ENCODE measurements around the gene MSANTD2.
A peak's percentile ranks its signal among the peaks of the same experiment; 100 is the strongest.

Gene MSANTD2

DNA sequence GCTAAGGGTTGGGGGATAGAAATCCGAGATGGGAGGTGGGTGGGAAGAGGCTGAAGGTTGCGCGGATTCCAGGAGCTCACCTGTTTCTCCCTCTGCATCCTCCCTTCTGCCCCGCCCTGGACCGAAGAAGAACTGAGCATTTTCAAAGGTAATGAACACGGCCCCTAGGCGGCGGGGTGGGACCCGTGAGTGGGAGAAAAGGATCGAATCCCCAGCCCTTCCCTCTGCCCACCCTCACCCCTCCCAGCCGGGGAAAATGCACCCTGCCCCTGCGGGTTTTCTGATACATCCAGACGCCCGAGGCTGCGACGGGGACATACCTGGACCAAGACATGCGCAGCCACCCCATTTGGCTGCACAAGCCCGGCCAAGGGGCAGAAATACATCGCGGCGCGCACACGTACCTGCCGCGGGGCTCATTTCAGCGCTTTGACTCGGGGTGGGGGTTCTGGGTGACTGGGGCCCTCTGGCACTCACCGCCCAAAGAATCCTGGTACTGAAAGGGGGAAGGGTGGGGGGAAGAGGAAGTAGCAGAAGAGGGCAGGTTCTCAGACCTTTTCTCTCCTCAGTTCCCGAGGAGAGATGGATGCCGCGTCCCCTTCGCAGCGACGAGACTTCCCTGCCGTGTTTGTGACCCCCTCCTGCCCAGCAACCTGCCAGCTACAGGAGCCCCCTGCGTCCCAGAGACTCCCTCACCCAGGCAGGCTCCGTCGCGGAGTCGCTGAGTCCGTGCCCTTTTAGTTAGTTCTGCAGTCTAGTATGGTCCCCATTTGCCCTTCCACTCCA, 54.2 kb downstream of the MSANTD2 start:
- Mint-ChIP-seq H3K27ac (peak overlapping the region; percentile 88), H3K27me3 (no peaks in the 10 kb centered on the region)

DNA sequence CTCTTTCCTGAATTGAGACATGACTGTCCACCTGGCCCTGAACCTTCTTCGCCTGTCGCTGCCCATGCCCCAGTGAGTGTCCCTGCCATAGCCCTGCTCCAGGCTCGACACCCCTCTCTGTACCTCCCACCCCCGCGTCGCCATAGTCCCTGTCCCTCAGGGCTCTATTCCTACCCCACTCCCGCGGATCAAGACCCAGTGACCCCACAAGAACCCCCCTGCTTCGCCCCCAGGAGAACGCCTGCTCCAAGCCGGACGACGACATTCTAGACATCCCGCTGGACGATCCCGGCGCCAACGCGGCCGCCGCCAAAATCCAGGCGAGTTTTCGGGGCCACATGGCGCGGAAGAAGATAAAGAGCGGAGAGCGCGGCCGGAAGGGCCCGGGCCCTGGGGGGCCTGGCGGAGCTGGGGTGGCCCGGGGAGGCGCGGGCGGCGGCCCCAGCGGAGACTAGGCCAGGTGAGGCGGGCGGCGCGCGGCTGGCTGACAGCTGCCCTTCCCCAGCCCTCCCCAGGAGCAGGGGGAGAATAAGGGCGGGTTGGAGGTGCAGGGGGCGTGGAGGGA, 54.9 kb downstream of the MSANTD2 start:
- no peaks in the 10 kb centered on the region for H3K27me3 Mint-ChIP-seq
- no peaks in the 10 kb centered on the region for H3K36me3 Mint-ChIP-seq
- H3K4me3 Mint-ChIP-seq, result peak overlapping the region; percentile 53
- no peak overlapping the region for H3K27ac Mint-ChIP-seq
- H3K9me3 Mint-ChIP-seq (ENCODE audit: low read depth), result no peaks in the 10 kb centered on the region
- H3K4me1 Mint-ChIP-seq (ENCODE audit: low read depth), result peaks cover 23% of the 10 kb centered on the region

More for the DNA sequence above, 54.2 kb downstream of the MSANTD2 start:
- Mint-ChIP-seq H3K4me3 (peak overlapping the region; percentile 98), H3K4me1 (ENCODE audit: low read depth) (peaks cover 18% of the 10 kb centered on the region), H3K36me3 (no peaks in the 10 kb centered on the region), H3K9me3 (ENCODE audit: low read depth) (no peaks in the 10 kb centered on the region)

DNA sequence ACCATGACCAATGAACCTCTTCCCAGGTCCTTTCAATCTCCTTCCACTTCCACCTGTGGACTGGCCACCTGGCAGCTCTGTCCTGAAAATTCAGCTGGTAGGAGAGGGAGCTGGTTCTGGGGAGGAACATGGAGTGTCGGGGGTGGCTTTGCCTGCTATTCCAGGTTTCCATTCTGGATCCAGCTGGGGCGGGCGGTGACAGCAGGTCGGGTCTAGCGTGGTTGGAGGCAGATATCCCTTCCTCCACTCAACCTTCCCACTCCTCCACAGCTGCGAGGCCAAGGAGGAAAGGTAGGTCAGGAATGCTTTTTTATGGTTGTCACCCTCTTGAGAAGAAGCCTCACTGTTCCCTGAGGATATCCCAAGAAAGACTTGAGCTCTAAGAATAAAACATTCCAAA, 57.2 kb downstream of the MSANTD2 start:
- H3K4me3 Mint-ChIP-seq, result no peak overlapping the region
- H3K27ac Mint-ChIP-seq, result no peak overlapping the region
- H3K9me3 Mint-ChIP-seq (ENCODE audit: low read depth), result no peaks in the 10 kb centered on the region
- H3K36me3 Mint-ChIP-seq, result no peaks in the 10 kb centered on the region
- H3K4me1 Mint-ChIP-seq (ENCODE audit: low read depth), result peaks cover 30% of the 10 kb centered on the region
- H3K27me3 Mint-ChIP-seq, result no peaks in the 10 kb centered on the region

DNA sequence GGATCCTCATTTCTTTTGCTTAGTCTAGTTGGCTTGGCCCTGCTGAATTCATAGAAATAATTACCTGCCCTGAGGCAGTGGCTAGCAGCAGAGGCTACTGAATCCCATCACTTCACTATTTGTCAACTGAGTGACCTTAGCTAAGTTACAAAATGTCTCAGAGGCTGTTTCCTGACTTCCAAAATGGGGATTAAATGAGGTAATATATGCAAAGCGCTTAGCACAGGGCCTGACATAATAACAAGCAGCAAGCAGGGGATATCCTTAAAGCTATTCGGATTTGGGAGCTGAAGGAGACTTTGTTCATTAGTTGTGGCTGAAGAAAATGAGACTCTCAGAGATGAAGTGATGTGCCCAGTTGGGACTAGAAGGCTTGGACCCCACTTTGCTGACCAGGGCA, 57.7 kb downstream of the MSANTD2 start:
- no peaks in the 10 kb centered on the region for H3K36me3 Mint-ChIP-seq
- no peak overlapping the region for H3K4me3 Mint-ChIP-seq
- no peaks in the 10 kb centered on the region for H3K9me3 Mint-ChIP-seq (ENCODE audit: low read depth)
- H3K27ac Mint-ChIP-seq, result no peak overlapping the region
- H3K27me3 Mint-ChIP-seq, result no peaks in the 10 kb centered on the region
- peaks cover 30% of the 10 kb centered on the region for H3K4me1 Mint-ChIP-seq (ENCODE audit: low read depth)

DNA sequence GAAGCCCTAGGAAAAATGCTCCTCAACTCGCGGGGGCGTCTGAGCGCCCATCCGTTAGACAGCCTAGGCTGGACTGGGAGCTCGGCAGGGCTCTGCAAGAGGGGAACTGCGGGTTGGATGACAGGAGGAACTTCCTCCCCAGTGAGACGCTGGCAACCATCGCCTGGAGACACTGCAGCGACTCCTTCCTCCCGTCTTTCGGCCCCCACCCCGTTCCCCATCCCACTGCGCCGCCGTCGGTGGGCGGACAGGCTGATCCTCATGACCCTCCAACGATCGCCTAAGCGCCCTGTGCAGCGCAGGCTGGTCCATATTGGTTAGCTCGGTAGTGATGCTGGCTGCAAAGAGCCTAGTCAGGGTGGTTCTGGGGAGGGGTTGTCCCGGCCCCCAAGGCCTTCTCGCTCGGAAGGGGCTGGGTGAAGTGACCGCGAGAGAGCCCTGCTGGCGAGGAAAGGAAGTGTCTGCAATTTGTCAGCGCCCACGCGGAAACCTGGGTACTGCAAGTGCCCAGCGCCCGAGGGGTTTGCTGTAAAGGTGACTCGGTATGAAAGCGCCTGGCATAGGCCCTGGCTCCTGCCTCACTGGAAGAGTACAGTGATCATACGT, 59.8 kb downstream of the MSANTD2 start:
- H3K9me3 Mint-ChIP-seq (ENCODE audit: low read depth), result no peaks in the 10 kb centered on the region
- H3K4me1 Mint-ChIP-seq (ENCODE audit: low read depth), result peaks cover 23% of the 10 kb centered on the region
- no peaks in the 10 kb centered on the region for H3K36me3 Mint-ChIP-seq
- H3K27me3 Mint-ChIP-seq, result no peaks in the 10 kb centered on the region
- H3K4me3 Mint-ChIP-seq, result peak overlapping the region; percentile 89
- H3K27ac Mint-ChIP-seq, result no peak overlapping the region

DNA sequence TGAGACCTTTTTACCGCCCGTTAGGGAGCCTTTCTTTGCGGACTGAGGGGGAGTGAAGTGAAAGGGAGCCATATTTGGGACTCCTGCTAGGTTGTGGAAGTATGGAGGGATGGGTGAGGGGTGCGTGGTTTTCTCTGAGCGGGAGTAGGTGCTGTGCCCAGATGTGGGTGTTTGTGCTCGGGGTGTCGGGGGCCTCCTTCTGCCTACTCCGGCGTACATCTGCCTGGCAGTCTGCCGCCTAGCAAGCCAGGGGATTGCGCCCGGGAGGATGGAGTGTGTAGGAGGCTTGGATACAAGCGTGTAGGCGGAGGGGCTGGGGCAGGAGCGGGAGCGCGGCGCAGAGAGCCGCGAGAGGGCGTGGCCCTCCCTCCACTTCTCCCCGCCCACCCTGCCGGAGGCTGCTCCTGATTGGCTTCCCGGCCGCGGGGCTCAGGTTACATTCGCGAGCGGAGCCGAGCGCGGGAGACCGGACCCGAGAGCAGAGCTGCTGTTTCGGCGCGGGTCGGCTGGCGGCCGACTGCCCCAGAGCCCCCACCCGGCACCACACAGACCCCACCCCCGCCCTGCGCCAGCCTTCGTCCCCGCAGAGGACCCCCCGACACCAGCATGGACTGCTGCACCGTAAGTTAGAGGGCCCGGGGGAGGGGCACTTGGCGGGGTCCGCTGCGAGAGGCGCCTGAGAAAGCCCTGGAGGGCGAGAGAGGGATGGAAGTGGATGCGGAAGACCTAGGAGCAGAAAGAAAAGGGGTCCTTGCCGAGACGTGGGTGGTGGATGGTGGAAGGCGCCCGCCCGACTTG, 60.5 kb downstream of the MSANTD2 start, which contains the start of gene NRGN:
NRGN (plus strand) TSS at position 464 of the 798 bp plus-strand sequence; CDS start at position 607, 143 bp downstream.
- no peaks in the 10 kb centered on the region for H3K27me3 Mint-ChIP-seq
- H3K27ac Mint-ChIP-seq, result no peak within 1 kb of the TSS
- H3K36me3 Mint-ChIP-seq, result no peaks in the 10 kb centered on the region
- H3K4me3 Mint-ChIP-seq, result peak within 1 kb of the TSS; percentile 89
- H3K4me1 Mint-ChIP-seq (ENCODE audit: low read depth), result peaks cover 19% of the 10 kb centered on the region
- H3K9me3 Mint-ChIP-seq (ENCODE audit: low read depth), result no peaks in the 10 kb centered on the region

DNA sequence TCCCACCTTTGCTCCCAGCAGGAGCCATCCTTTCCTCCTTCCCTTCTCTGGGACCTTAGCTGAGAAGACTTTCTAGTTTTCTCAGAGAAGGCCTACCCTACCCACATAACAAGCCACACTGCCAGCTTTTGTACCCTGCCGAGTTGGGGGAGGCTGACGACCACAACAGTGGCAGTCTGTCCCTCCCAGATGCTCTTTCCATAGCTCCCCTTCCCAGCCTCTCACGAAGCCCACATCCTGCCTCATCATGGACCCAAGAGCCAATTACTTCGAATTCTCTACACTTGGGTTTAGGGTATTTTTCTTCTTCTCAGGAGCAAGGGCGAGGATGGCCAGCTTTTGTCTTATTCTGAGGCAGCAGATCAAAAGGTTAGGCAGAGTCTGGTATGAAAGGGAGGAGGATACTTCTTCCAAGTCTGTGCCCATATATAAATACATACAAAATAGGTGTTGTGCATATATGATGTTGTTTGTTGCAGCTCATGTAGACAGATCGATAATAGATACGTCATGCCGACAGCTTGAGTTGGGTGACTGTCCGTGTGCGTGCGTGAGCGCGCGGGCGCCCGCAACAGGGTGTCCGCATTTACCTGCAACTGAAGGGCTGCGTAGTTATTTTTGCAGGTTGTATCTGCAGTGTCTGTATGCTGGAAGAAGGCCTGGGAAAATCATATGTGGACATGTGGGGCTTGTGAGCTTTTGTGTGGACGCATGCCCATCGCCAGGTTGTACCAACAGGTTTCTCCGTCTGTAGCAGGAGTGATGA, 61.3 kb downstream of the MSANTD2 start:
- Mint-ChIP-seq H3K9me3 (ENCODE audit: low read depth) (no peaks in the 10 kb centered on the region), H3K4me1 (ENCODE audit: low read depth) (peaks cover 18% of the 10 kb centered on the region), H3K27me3 (no peaks in the 10 kb centered on the region), H3K4me3 (peak overlapping the region; percentile 89), H3K27ac (no peak overlapping the region), H3K36me3 (no peaks in the 10 kb centered on the region)

DNA sequence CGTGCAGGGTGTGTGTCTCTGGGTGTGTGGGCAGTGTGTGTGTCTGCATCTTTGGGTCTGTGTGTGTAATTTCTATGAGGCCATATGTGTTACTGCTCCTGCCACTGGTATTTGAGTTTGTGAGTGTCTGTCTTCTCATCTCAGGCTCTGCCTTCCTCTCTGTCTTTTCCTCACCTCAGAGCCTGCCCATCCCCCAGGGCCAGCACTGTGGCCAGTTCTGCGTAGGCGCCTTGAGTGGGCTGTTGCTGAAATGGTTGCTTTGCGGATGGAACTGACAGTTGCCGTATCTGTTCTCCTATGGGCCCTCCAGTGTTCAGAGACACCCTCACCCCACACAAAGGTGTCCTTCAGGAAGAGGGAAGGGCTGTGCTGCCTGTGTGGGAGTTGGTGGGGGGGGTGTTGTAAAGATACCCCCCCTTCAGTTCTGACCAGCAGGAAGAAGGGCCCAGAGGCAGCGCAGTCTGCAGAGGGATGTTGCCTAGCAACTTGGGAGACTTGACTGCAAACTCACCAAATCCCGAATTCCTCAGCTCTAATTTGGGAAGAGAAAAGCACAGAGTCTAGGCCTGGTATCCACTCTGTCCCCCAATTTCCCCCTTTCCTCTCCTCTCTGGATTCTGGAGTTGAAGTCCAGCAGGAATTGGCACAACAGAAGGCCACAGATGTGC, 62.4 kb downstream of the MSANTD2 start:
- H3K36me3 Mint-ChIP-seq, result no peaks in the 10 kb centered on the region
- peaks cover 18% of the 10 kb centered on the region for H3K4me1 Mint-ChIP-seq (ENCODE audit: low read depth)
- H3K27me3 Mint-ChIP-seq, result no peaks in the 10 kb centered on the region
- no peak overlapping the region for H3K27ac Mint-ChIP-seq
- no peaks in the 10 kb centered on the region for H3K9me3 Mint-ChIP-seq (ENCODE audit: low read depth)
- no peak overlapping the region for H3K4me3 Mint-ChIP-seq

DNA sequence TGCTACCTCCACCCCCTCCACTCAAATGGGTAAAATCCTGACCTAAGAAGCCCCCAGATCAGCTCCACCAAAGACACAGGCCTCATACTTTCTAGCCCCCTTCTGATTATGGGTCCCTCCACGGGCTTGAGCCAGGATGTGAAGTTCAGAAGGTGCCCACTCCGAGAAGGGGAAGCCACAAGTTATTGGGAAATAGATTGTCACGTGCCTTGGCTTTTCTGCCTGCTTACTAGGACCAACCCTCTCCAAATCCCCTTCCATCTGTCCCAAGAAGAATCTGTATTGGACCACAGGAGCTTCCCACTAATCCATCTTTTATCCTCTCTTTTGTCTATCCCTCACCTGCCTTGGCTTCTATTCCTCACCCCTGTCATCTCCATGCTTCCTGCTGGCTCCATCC, 63.5 kb downstream of the MSANTD2 start:
- Mint-ChIP-seq H3K4me1 (ENCODE audit: low read depth) (peaks cover 18% of the 10 kb centered on the region), H3K9me3 (ENCODE audit: low read depth) (no peaks in the 10 kb centered on the region), H3K27me3 (no peaks in the 10 kb centered on the region), H3K27ac (no peak overlapping the region), H3K36me3 (no peaks in the 10 kb centered on the region), H3K4me3 (no peak overlapping the region)

DNA sequence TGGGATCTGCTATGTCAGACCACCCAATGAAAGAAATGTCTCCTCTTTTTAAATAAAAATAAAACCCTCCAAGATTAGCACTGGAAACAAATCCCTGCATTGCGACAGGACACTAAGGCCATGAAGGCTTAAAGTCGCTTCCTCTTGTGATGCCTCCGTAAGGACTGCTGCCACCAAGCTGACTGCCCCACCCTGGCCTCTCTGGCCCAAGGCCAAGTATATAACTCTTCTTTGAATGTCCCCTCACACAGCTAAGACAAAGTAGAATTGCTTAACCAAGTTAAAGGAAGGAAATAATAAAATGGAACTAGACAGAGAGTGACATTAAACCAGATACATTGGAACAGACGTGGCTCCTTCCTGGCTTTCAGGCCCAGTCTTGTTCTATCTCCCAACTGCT, 68.0 kb downstream of the MSANTD2 start:
- H3K36me3 Mint-ChIP-seq, result no peaks in the 10 kb centered on the region
- H3K27me3 Mint-ChIP-seq, result no peaks in the 10 kb centered on the region
- H3K4me1 Mint-ChIP-seq (ENCODE audit: low read depth), result no peaks in the 10 kb centered on the region
- H3K4me3 Mint-ChIP-seq, result no peak overlapping the region
- H3K27ac Mint-ChIP-seq, result no peak overlapping the region
- H3K9me3 Mint-ChIP-seq (ENCODE audit: low read depth), result no peaks in the 10 kb centered on the region

DNA sequence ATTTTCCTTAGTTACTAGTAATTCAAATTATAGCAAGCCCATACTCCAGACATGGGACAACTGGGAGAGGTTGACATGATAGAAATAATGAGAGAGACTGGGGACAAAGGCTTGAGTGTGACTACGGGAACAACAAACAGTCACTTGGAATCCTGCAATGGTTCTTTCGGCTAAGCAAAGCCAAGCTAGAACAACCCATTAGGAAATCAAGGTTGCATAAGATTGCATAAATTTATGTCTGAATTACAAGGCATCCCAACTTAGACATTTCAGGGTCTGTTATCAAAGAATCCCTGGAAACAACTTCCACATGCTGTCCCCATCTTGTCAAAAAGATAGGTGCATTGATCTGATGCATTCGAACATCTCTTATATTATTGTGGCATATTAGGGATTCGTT, 70.6 kb downstream of the MSANTD2 start:
- Mint-ChIP-seq H3K27ac (no peak overlapping the region), H3K4me3 (no peak overlapping the region), H3K4me1 (ENCODE audit: low read depth) (peaks cover 9% of the 10 kb centered on the region), H3K27me3 (peaks cover 5% of the 10 kb centered on the region), H3K36me3 (no peaks in the 10 kb centered on the region), H3K9me3 (ENCODE audit: low read depth) (no peaks in the 10 kb centered on the region)

DNA sequence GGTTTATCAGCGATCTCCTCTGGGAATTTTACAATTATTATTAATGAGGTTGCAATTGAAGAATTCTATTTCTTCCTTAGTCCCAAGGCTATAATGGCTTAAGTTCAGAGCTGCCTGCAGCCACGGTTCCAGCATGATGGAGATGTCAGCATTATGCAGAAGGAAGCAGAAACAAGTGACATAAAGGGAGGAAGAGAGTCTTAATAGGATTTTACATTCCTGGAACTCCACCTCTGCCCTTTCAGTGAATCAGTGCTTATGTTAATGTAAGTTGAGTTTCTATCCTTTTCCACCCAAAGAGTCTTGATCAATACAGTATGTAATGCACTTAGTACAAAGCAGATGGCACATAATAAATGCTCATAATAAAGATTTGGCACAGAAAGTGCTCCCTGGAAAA, 72.1 kb downstream of the MSANTD2 start:
- no peak overlapping the region for H3K4me3 Mint-ChIP-seq
- peaks cover 10% of the 10 kb centered on the region for H3K27me3 Mint-ChIP-seq
- H3K4me1 Mint-ChIP-seq (ENCODE audit: low read depth), result peaks cover 10% of the 10 kb centered on the region
- no peak overlapping the region for H3K27ac Mint-ChIP-seq
- H3K9me3 Mint-ChIP-seq (ENCODE audit: low read depth), result no peaks in the 10 kb centered on the region
- no peaks in the 10 kb centered on the region for H3K36me3 Mint-ChIP-seq

DNA sequence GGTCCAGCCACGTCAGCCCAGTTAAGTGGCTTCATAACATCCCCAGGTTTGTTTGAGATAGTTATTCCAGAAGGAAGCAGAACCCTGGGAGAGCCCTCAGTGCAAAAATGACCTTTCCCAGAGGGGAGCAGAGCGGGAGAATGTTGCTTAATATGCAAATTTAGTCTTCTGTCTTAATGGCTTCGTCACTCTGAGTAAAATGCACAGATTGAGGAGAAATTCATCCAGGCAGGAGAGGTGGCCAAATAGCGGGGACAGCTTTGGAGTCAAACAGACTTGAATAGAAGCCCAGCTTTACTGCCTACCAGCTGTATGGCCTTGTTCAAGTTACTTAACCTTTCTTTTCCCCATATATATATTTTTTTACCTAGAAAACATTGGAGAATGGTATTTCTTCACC, 72.7 kb downstream of the MSANTD2 start:
- Mint-ChIP-seq H3K9me3 (ENCODE audit: low read depth) (no peaks in the 10 kb centered on the region), H3K27me3 (peaks cover 13% of the 10 kb centered on the region), H3K36me3 (no peaks in the 10 kb centered on the region), H3K27ac (no peak overlapping the region), H3K4me3 (no peak overlapping the region), H3K4me1 (ENCODE audit: low read depth) (peaks cover 14% of the 10 kb centered on the region)

DNA sequence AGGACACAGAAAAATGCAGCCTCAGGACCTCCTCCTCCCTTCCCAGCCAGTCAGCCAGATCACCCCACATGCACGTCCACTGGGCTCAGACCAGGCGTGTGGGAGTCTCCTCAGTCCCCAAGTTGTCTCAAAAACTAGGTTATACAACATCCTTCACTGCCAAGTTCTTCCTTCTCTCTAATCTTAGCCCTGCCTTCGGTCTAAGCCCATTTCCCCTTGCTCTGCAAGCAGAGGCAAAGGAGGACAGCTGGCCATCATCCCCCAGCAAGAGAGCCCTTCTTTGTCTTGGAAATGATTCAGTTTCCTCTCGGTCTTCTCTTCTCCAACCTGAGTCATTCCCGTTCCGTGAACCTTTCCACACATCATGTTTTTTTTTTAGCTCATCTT, 74.5 kb downstream of the MSANTD2 start:
- Mint-ChIP-seq H3K4me3 (no peak overlapping the region), H3K27ac (no peak overlapping the region), H3K36me3 (no peaks in the 10 kb centered on the region), H3K9me3 (ENCODE audit: low read depth) (no peaks in the 10 kb centered on the region), H3K27me3 (peaks cover 15% of the 10 kb centered on the region), H3K4me1 (ENCODE audit: low read depth) (peaks cover 21% of the 10 kb centered on the region)

Data from activated naive CD8-positive, alpha-beta T cell (primary cell).